WERI-Rb-1 (cell line): ENCODE measurements around the gene CCL21.

Experiments
- DNase-seq: peaks from one replicate; pipeline ENCODE4 v3.0.0-alpha.2; 2020
- H3K27ac ChIP-seq: fragments of 250-450 bp; sonication (Bioruptor Pico); 2 replicates; pipeline ENCODE4 v1.5.1; 2020; ENCODE audit warnings: mild to moderate bottlenecking, moderate library complexity
- H3K27me3 ChIP-seq: fragments of 250-450 bp; sonication (Bioruptor Pico); 2 replicates; pipeline ENCODE4 v1.5.1; 2021; ENCODE audit warnings: mild to moderate bottlenecking, low read depth, moderate library complexity; ENCODE audit not compliant: insufficient read depth, severe bottlenecking
- H3K36me3 ChIP-seq: fragments of 250-450 bp; sonication (Bioruptor Pico); 2 replicates; pipeline ENCODE4 v1.5.1; 2020; ENCODE audit warnings: mild to moderate bottlenecking, moderate library complexity
- H3K4me3 ChIP-seq: 2 replicates; pipeline ENCODE4 v1.5.1; 2011; ENCODE audit warnings: low read depth, mild to moderate bottlenecking, control low read depth, low read length
- H3K9me3 ChIP-seq: fragments of 250-450 bp; sonication (Bioruptor Pico); 2 replicates; pipeline ENCODE4 v1.5.1; 2021; ENCODE audit warnings: mild to moderate bottlenecking, moderate library complexity; ENCODE audit not compliant: severe bottlenecking
- TF ChIP-seq, protein P1 (sequence below): IDR thresholded peaks from 2 replicates; pipeline ENCODE4 v1.5.1; 2011; ENCODE audit warnings: low read depth, mild to moderate bottlenecking, control low read depth, inconsistent platforms, low read length

The CCL21 gene

DNA sequence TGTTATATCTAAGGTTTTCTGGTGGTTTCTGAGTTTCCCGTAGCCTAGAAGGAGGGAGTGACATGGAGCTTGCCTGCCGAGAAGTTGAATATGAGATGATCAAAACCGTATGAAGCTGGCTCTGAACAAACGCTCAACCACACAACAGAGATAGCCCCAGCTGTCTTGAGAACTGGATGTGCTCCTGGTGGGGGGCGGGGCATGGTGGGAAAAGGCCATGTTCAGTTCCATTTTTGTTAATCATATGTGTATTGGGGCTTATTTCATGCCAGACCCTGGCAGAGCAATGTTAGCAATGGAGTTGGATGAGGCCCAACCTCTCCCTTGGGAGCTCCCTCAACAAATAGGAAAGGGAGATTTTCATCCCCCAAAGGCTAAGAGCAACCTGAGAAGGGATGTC, 23.7 kb downstream of the CCL21 start:
- no peak overlapping the region for H3K4me3 ChIP-seq

DNA sequence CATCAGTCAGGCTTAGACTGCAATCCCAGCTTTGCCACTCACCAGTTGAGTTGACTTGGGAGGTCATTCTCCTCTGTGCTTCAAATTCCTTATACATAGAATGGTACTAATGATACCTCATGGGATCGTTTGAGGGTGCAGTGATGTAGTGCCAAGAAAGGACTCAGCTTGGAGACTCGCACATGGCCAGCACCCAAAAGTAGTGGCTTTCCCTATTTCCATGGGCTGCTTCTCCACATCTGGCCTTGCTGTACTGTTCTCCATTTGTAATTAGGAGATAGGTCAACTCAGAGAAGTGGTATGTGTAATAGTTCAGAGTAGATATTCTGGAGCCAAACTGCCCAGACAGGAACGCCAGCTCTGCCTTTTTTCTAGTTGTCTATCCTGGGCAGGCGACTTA, 24.3 kb downstream of the CCL21 start:
- no peaks in the 10 kb centered on the region for H3K27me3 ChIP-seq
- no peaks in the 10 kb centered on the region for H3K9me3 ChIP-seq
- H3K4me3 ChIP-seq, result no peak overlapping the region
- DNase-seq, result no peak
- H3K36me3 ChIP-seq, result no peaks in the 10 kb centered on the region
- H3K27ac ChIP-seq, result no peak overlapping the region
- TF ChIP-seq, protein P1, sequence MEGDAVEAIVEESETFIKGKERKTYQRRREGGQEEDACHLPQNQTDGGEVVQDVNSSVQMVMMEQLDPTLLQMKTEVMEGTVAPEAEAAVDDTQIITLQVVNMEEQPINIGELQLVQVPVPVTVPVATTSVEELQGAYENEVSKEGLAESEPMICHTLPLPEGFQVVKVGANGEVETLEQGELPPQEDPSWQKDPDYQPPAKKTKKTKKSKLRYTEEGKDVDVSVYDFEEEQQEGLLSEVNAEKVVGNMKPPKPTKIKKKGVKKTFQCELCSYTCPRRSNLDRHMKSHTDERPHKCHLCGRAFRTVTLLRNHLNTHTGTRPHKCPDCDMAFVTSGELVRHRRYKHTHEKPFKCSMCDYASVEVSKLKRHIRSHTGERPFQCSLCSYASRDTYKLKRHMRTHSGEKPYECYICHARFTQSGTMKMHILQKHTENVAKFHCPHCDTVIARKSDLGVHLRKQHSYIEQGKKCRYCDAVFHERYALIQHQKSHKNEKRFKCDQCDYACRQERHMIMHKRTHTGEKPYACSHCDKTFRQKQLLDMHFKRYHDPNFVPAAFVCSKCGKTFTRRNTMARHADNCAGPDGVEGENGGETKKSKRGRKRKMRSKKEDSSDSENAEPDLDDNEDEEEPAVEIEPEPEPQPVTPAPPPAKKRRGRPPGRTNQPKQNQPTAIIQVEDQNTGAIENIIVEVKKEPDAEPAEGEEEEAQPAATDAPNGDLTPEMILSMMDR, result no peak

More for the DNA sequence above, 23.7 kb downstream of the CCL21 start:
- no peaks in the 10 kb centered on the region for H3K36me3 ChIP-seq
- no peaks in the 10 kb centered on the region for H3K9me3 ChIP-seq
- DNase-seq, result no peak
- no peak overlapping the region for H3K27ac ChIP-seq
- no peaks in the 10 kb centered on the region for H3K27me3 ChIP-seq
- TF ChIP-seq, protein P1, result no peak

DNA sequence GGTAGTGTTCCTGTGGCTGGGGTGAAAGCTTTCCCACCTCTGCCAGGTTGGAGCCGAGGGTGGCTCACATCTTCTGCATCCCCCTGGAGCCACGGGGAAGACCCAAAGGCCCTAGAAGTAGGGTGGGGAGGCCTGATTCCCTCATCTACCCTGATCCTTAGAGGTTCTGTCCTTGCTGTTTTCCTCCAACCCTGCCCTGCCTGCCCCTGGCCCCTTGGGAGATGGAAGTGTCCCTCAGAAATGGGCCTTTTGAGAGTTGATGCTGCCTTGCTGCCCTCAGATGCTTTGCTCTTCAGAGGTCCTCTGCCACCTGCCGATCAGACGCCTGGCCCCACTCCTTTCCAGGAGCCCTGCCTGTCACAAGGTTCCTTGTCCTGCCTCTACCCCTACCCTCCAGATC, 25.1 kb downstream of the CCL21 start:
- DNase-seq, result no peak
- no peaks in the 10 kb centered on the region for H3K27me3 ChIP-seq
- no peaks in the 10 kb centered on the region for H3K9me3 ChIP-seq
- no peak overlapping the region for H3K4me3 ChIP-seq
- H3K36me3 ChIP-seq, result no peaks in the 10 kb centered on the region
- no peak overlapping the region for H3K27ac ChIP-seq
- TF ChIP-seq, protein P1, result no peak

DNA sequence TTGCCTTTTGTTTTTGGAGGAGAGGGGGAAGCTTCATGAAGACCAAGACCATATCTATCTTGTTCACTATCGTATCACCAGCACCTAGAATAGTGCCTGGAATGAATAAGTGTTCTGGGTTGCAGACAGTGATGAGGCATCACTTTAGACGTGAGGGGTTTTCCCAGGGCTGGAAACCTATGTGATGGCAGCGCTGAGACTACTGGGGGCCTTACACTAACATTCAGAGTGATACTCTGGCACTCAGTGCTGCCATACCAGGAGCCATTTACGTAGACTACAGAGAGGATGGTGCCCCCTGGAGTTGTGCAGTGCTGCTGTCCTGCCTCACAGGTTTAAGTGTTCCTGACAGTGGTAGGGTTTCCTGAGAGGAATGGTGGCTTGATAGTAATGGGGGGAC, 25.8 kb downstream of the CCL21 start:
- H3K4me3 ChIP-seq, result no peak overlapping the region
- H3K36me3 ChIP-seq, result no peaks in the 10 kb centered on the region
- no peak for DNase-seq
- H3K27ac ChIP-seq, result no peak overlapping the region
- no peaks in the 10 kb centered on the region for H3K9me3 ChIP-seq
- TF ChIP-seq, protein P1, result no peak
- H3K27me3 ChIP-seq, result no peaks in the 10 kb centered on the region

DNA sequence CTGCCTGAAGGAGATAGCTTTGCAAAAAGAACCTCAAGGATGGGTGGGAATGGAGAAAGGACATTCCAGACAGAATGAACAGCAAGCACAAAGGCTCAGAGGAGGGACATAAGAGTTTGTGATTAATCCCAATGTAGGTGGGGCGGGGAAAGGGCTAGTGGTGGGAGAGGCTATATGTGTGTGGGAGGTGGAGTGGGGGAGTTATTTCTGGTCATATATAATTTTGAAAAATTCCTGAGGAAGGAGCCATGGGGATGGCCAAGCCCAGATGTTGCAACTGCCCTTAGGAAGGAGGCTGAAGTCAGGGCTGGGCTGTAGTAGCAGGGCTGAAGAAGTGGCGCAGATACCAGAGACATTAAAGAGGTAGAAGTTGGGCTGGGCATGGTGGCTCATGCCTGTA, 34.1 kb downstream of the CCL21 start:
- no peaks in the 10 kb centered on the region for H3K9me3 ChIP-seq
- no peak overlapping the region for H3K27ac ChIP-seq
- no peaks in the 10 kb centered on the region for H3K27me3 ChIP-seq
- H3K4me3 ChIP-seq, result no peak overlapping the region
- H3K36me3 ChIP-seq, result no peaks in the 10 kb centered on the region
- TF ChIP-seq, protein P1, result no peak
- DNase-seq, result no peak

DNA sequence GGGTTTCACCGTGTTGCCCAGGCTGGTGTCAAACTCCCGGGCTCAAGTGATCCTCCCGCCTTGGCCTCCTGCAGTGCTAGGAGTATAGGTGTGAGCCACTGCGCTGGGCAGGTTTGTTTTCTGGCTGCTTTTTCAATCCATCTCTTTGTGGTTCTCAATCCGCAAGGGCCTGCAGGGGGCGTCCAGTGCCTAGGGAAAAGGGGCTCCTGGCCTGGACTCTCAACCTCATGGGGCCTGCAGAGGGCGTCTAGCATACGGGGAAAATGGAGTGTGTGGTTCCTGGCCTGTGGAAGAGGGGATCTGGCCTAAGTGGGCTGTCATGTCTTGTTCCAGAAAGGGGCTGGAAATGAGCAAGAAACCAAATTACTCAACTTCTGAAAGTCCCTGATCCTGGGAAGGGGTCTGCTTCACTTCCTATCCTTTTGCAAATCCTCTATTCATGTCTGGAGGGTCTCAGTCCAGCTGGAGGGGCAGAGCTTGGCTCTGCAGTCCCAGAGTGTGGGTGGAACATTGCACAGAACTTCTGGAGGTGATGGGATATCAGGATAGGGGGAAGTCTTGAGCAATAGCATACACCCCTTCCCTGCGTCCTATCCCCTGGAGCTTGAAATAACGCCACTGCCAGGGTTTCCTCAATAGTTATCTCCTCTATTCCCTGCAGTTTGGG, 34.8 kb downstream of the CCL21 start:
- peak; percentile 90 for DNase-seq
- H3K27ac ChIP-seq, result no peak overlapping the region

More for the DNA sequence above, 34.8 kb downstream of the CCL21 start:
- no peaks in the 10 kb centered on the region for H3K36me3 ChIP-seq
- no peaks in the 10 kb centered on the region for H3K27me3 ChIP-seq
- H3K9me3 ChIP-seq, result no peaks in the 10 kb centered on the region
- TF ChIP-seq, protein P1, result peak; percentile 95
- no peak overlapping the region for H3K4me3 ChIP-seq
